HL-60 (cell line): ENCODE results near the gene PIAS4.

Experiments used
- CTCF ChIP-seq: IDR thresholded peaks from one replicate; pipeline ENCODE4 v1.5.1; 2011; ENCODE audit warnings: low read length, control low read depth, inconsistent platforms; ENCODE audit not compliant: insufficient read depth
- REST ChIP-seq: IDR thresholded peaks from 2 replicates; pipeline ENCODE4 v1.6.1; 2012; ENCODE audit warnings: low read depth; ENCODE audit not compliant: insufficient replicate concordance
- SPI1 ChIP-seq: IDR thresholded peaks from 2 replicates; pipeline ENCODE4 v1.6.1; 2012; ENCODE audit warnings: low read depth, mild to moderate bottlenecking, borderline replicate concordance

GRCh38 chr19:4028334-4029246 is 21.1 kb downstream of the PIAS4 start:
- TF ChIP-seq CTCF (no peak), SPI1 (no peak), REST (no peak)
